IMR-90 (cell line): ENCODE data around the gene APLF. TPM values are rescaled to one million over a fixed set of nuclear protein-coding genes. Genes with fewer than 3 reads are reported as not detected.

Experiments
- ATAC-seq: fragments of 200-7000 bp; cut with Tn5 transposase; 2 replicates; pipeline ENCODE4 v1.9.1; 2020; ENCODE audit warnings: low read depth, mild to moderate bottlenecking, moderate library complexity
- BruUV-seq: library from RNA; stranded (reverse); fragments of 400-500 nt; replicated peaks from 2 replicates; lab custom pipeline; 2021; lab: Mats Ljungman, UMichigan
- CTCF ChIA-PET: fragments of 300-600 bp; formaldehyde crosslinking; extraction: SDS; loops from one replicate; lab custom pipeline; 2021; ENCODE audit warnings: antibody characterized with exemption; lab: Yijun Ruan, JAX
- POLR2A ChIA-PET: fragments of 300-600 bp; sonication (Branson Sonifier 250); formaldehyde crosslinking; loops from one replicate; lab custom pipeline; 2022; ENCODE audit warnings: antibody characterized with exemption; ENCODE audit not compliant: unreplicated experiment; lab: Charles Lee
- DNase-seq: peaks from one replicate; pipeline ENCODE4 v3.0.0; 2013
- H2AFZ ChIP-seq: replicated peaks from 2 replicates; pipeline ENCODE3; 2013; ENCODE audit warnings: low read length, mild to moderate bottlenecking; ENCODE audit not compliant: poor library complexity
- H2AK5ac ChIP-seq: 2 replicates; pipeline ENCODE4 v1.6.1; 2013; ENCODE audit warnings: low read depth, low read length, inconsistent platforms
- H2AK9ac ChIP-seq: replicated peaks from 2 replicates; pipeline ENCODE3; 2013; ENCODE audit warnings: mild to moderate bottlenecking, low read depth, low read length, moderate library complexity; ENCODE audit not compliant: poor library complexity
- H2BK120ac ChIP-seq: 2 replicates; pipeline ENCODE4 v1.6.1; 2013; ENCODE audit warnings: low read depth, low read length, inconsistent platforms
- H2BK15ac ChIP-seq: 3 replicates; pipeline ENCODE4 v1.6.1; 2013; ENCODE audit warnings: low read depth, low read length, inconsistent platforms
- H2BK20ac ChIP-seq: 2 replicates; pipeline ENCODE4 v1.6.1; 2013; ENCODE audit warnings: low read depth, mild to moderate bottlenecking, inconsistent platforms, low read length, moderate library complexity
- H2BK5ac ChIP-seq: 2 replicates; pipeline ENCODE4 v1.6.1; 2013; ENCODE audit warnings: mild to moderate bottlenecking, low read depth, low read length, inconsistent platforms; ENCODE audit not compliant: poor library complexity, severe bottlenecking
- H3K14ac ChIP-seq: replicated peaks from 2 replicates; pipeline ENCODE4 v1.6.1; 2013; ENCODE audit warnings: low read depth, low read length, inconsistent platforms
- H3K18ac ChIP-seq: 2 replicates; pipeline ENCODE4 v1.6.1; 2013; ENCODE audit warnings: low read depth, low read length, control low read depth
- H3K23ac ChIP-seq: 2 replicates; pipeline ENCODE4 v1.6.1; 2013; ENCODE audit warnings: low read depth, low read length, inconsistent platforms
- H3K27ac ChIP-seq: 2 replicates; pipeline ENCODE4 v1.5.1; 2013; ENCODE audit warnings: mild to moderate bottlenecking, control low read depth, low read length; ENCODE audit not compliant: insufficient read depth
- H3K27me3 ChIP-seq: 2 replicates; pipeline ENCODE4 v1.6.1; 2013; ENCODE audit warnings: low read length; ENCODE audit not compliant: control insufficient read depth, insufficient read depth
- H3K36me3 ChIP-seq: 2 replicates; pipeline ENCODE4 v1.6.1; 2013; ENCODE audit warnings: low read length, mixed read lengths; ENCODE audit not compliant: control insufficient read depth, insufficient read depth
- H3K4ac ChIP-seq: 2 replicates; pipeline ENCODE4 v1.6.1; 2013; ENCODE audit warnings: low read depth, low read length, inconsistent platforms
- H3K4me1 ChIP-seq: 2 replicates; pipeline ENCODE4 v1.6.1; 2013; ENCODE audit warnings: low read length, mixed read lengths; ENCODE audit not compliant: control insufficient read depth, insufficient read depth
- H3K4me2 ChIP-seq: 2 replicates; pipeline ENCODE4 v1.6.1; 2013; ENCODE audit warnings: low read depth, mild to moderate bottlenecking, control low read depth, low read length, moderate library complexity
- H3K4me3 ChIP-seq: 2 replicates; pipeline ENCODE4 v1.5.1; 2013; ENCODE audit warnings: low read depth, mild to moderate bottlenecking, control low read depth, low read length, moderate library complexity; ENCODE audit not compliant: insufficient read depth
- H3K56ac ChIP-seq: 2 replicates; pipeline ENCODE4 v1.6.1; 2013; ENCODE audit warnings: low read length, inconsistent platforms; ENCODE audit not compliant: insufficient read depth; ENCODE audit errors: extremely low read depth
- H3K79me1 ChIP-seq, 2 experiments: 2 replicates each; pipeline ENCODE4 v1.6.1; 2013; ENCODE audit warnings: low read length in 2 of 2, inconsistent platforms in 1 of 2, low read depth in 1 of 2
- H3K9ac ChIP-seq: 2 replicates; pipeline ENCODE4 v1.6.1; 2013; ENCODE audit warnings: low read depth, low read length, control low read depth
- H3K9me1 ChIP-seq: 2 replicates; pipeline ENCODE4 v1.6.1; 2013; ENCODE audit warnings: low read length, inconsistent platforms; ENCODE audit not compliant: insufficient read depth
- H3K9me3 ChIP-seq: 2 replicates; pipeline ENCODE4 v1.6.1; 2013; ENCODE audit warnings: low read length; ENCODE audit not compliant: control insufficient read depth, insufficient read depth
- H4K20me1 ChIP-seq: 2 replicates; pipeline ENCODE4 v1.6.1; 2013; ENCODE audit warnings: low read length, inconsistent platforms; ENCODE audit not compliant: insufficient read depth
- H4K5ac ChIP-seq: 2 replicates; pipeline ENCODE4 v1.6.1; 2013; ENCODE audit warnings: mild to moderate bottlenecking, low read depth, low read length, control low read depth
- H4K8ac ChIP-seq, 2 experiments: 2 replicates each; pipeline ENCODE4 v1.6.1; 2013; ENCODE audit warnings: low read depth in 2 of 2, low read length in 2 of 2, control low read depth in 1 of 2, inconsistent platforms in 1 of 2
- H4K91ac ChIP-seq: 2 replicates; pipeline ENCODE4 v1.6.1; 2013; ENCODE audit warnings: low read depth, low read length, inconsistent platforms; ENCODE audit not compliant: insufficient read depth
- CHD1 ChIP-seq: IDR thresholded peaks from 2 replicates; pipeline ENCODE4 v1.6.1; 2012; ENCODE audit warnings: low read depth, low read length, improper control_type of control experiment
- ELK1 ChIP-seq: fragments of 150-350 bp; IDR thresholded peaks from 2 replicates; pipeline ENCODE4 v1.6.1; 2016; ENCODE audit warnings: low read depth, mild to moderate bottlenecking, low read length, moderate library complexity, borderline replicate concordance
- FOS ChIP-seq: fragments of 150-350 bp; IDR thresholded peaks from 2 replicates; pipeline ENCODE4 v1.6.1; 2016; ENCODE audit warnings: low read depth, low read length
- MXI1 ChIP-seq: IDR thresholded peaks from 2 replicates; pipeline ENCODE4 v1.6.1; 2012; ENCODE audit warnings: low read depth, mild to moderate bottlenecking, low read length, moderate library complexity, borderline replicate concordance
- POLR2A ChIP-seq: IDR thresholded peaks from 2 replicates; pipeline ENCODE4 v1.6.1; 2012; ENCODE audit warnings: mild to moderate bottlenecking, low read depth, low read length
- WGBS, 2 experiments: methylation state at CpG; one replicate each; pipeline versions ENCODE4 v1.1.5 to v1.1.7; 2013; ENCODE audit warnings: missing lambda C conversion rate in 2 of 2; ENCODE audit not compliant: insufficient read length in 1 of 2; ENCODE audit errors: extremely low coverage in 2 of 2; 5-methylcytosine and 5-hydroxymethylcytosine counted together
- dilution Hi-C: fragments of 300-500 bp; cut with HindIII; formaldehyde crosslinking; loops from one replicate; pipeline ENCODE4 v1.14.3; 2018; ENCODE audit warnings: low sequenced_read_pairs; ENCODE audit not compliant: unreplicated experiment
- in situ Hi-C: fragments of 300-500 bp; cut with MboI; formaldehyde crosslinking; loops from 3 replicates; pipeline ENCODE4 v1.14.3; 2019; ENCODE audit warnings: low sequenced_read_pairs, inconsistent platforms, mixed read lengths
- intact Hi-C: fragments of 100-400 bp; cut with micrococcal nuclease; formaldehyde crosslinking; loops from 2 replicates; pipeline ENCODE4 v1.10.0; 2022
- polyA plus RNA-seq, 3 experiments: library from polyadenylated mRNA; depleted of rRNA; stranded (reverse); fragments of >200 nt; gene quantifications; 2 replicates each; pipeline ENCODE4 v1.2.3, GENCODE V29; 2012; ENCODE audit warnings: low replicate concordance in 1 of 3
- total RNA-seq: library from RNA; depleted of rRNA; stranded (reverse); fragments of >200 nt; gene quantifications from 2 replicates; pipeline ENCODE4 v1.2.3, GENCODE V29; 2012

The APLF gene
- total and polyA plus RNA-seq, 2 of the 4 experiments (the other 2 are of a cell fraction): 1.5 to 2.3 TPM

- Histone ChIP-seq H3K9me3 (no peaks in the 10 kb centered on the region), H4K91ac (no peak overlapping the region), H3K4me3 (no peak overlapping the region), H3K4me2 (no peak overlapping the region), H2BK120ac (no peak overlapping the region), H3K9ac (no peak overlapping the region), H3K27me3 (no peaks in the 10 kb centered on the region; the same call in 1 of the 2 replicates), H2AK9ac (no peak overlapping the region), H4K8ac (no peak overlapping the region), H2AK5ac (no peak overlapping the region), H3K14ac (no peak overlapping the region), H2BK15ac (no peak overlapping the region), H3K56ac (no peak overlapping the region), H3K27ac (no peak overlapping the region), H4K20me1 (no peaks in the 10 kb centered on the region), H2BK20ac (no peak overlapping the region), H3K9me1 (peaks cover 4% of the 10 kb centered on the region; the same call in 1 of the 2 replicates), H3K18ac (no peak overlapping the region), H2BK5ac (no peak overlapping the region), H3K79me1 (no peaks in the 10 kb centered on the region), H3K4me1 (no peaks in the 10 kb centered on the region), H3K36me3 (no peaks in the 10 kb centered on the region), H2AFZ (no peak overlapping the region), H3K23ac (no peak overlapping the region), H3K4ac (no peak overlapping the region), H4K5ac (no peak overlapping the region)
- in situ Hi-C loops: no loop called here
- POLR2A ChIA-PET: no interaction called here
- dilution Hi-C loops: no loop called here
- DNase-seq: no peak
- TF ChIP-seq MXI1: no peak
- no peak for TF ChIP-seq CHD1
- no peak for TF ChIP-seq ELK1
- no peak for TF ChIP-seq FOS
- TF ChIP-seq POLR2A: no peak
- CTCF ChIA-PET: interaction anchor here (0.6 kb wide), 1 partner anchor 324 kb away, joined by 3 read pairs; no protein-coding TSS in a partner anchor
- ATAC-seq: no peak
- intact Hi-C loops: no loop called here
- no TSS peak for BruUV-seq
- WGBS, 2 experiments: no CpG with 5 or more reads among the region's 4 CpGs
Observed at GRCh38 chr2:68456198-68456597, 11.2 kb upstream of the APLF start.
